ENCODE data around the gene ZNF581.

DNA sequence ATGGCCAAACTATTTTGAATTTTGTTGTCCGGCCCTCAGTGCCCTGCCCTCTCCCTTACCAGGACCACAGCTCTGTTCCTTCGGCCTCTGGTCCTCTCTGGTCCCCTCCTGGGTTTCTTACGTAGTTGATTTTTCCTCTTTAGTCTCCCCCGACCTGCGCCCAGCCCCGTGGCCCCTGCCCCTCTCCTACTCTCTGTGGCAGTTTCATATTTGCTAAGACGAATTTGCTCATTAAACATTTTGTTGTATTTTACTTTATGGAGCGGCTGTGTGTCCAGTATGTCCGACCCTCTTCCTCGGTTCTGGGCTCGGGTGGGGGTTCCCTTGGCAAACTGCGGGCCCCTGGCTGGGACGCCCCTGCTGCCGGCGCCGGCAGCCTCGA is 31.0 kb downstream of the ZNF581 start:
- TF ChIP-seq, protein P1, sequence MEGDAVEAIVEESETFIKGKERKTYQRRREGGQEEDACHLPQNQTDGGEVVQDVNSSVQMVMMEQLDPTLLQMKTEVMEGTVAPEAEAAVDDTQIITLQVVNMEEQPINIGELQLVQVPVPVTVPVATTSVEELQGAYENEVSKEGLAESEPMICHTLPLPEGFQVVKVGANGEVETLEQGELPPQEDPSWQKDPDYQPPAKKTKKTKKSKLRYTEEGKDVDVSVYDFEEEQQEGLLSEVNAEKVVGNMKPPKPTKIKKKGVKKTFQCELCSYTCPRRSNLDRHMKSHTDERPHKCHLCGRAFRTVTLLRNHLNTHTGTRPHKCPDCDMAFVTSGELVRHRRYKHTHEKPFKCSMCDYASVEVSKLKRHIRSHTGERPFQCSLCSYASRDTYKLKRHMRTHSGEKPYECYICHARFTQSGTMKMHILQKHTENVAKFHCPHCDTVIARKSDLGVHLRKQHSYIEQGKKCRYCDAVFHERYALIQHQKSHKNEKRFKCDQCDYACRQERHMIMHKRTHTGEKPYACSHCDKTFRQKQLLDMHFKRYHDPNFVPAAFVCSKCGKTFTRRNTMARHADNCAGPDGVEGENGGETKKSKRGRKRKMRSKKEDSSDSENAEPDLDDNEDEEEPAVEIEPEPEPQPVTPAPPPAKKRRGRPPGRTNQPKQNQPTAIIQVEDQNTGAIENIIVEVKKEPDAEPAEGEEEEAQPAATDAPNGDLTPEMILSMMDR (IDR thresholded peaks at IDR 0.05): no peak
- no peak for TF ChIP-seq POLR2A (IDR thresholded peaks at IDR 0.05)

Data from tibial nerve (tissue), 3 donors.